Measurements from ENCODE around the gene C15orf39. TPM values are rescaled to one million over a fixed set of nuclear protein-coding genes. Genes with fewer than 3 reads are reported as not detected.
"Not testable (repeated sequence)": the region's sequence is repeated elsewhere in the genome, so short reads cannot be mapped to it uniquely, and the experiment has no call there.

The C15orf39 gene
- total RNA-seq, 3 donors from 2014 or later (not counting 1 experiment from before 2014, with no cell fraction given), result 63.5 to 89.2 (median 70.1) TPM

DNA sequence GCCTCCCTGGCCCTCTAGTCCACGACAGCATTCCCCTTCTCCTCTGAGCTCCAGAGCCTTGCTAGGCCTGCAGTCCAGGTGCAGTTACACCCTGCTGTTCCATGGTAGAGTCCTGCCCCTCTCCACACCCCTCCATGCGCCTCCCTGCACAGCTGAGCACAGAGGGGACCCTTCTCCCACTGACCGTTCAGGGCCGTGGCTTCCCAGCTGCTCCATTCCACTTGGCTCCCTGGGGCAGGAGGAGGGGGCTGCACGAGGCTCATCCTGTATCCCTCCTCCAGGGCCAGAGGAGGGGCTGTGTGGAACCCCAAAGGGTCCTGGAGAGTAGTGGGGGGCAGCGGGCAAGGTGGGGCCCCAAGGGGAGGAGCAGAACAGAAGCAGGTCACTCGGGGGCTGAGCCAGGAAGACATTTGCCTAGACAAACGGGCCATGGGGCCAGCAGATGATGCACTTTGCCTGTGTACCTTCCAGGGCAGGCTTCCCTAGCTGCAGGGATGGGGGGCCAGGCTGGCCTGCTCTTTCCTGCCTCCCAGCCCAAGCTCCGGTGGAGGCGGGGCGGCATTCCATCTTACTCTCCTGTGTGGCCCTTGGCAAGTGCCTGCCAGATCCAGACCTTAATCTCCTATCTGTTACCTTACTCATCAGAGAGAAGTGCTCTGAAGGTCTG, 35.8 kb downstream of the C15orf39 start:
- DNase-seq (no peak), ATAC-seq (no peak)
- H3K27ac Mint-ChIP-seq, result no peak overlapping the region
- Histone ChIP-seq H3K9me3 (ENCODE audit: control insufficient read depth, insufficient read depth, low read length) (no peaks in the 10 kb centered on the region), H3K4me3 (ENCODE audit: low read length) (no peak overlapping the region), H3K36me3 (ENCODE audit: control insufficient read depth, insufficient read depth, low read length) (no peaks in the 10 kb centered on the region), H3K27ac (ENCODE audit: low read length) (no peak overlapping the region), H3K27me3 (ENCODE audit: control insufficient read depth, insufficient read depth, low read length) (no peaks in the 10 kb centered on the region), H3K4me1 (ENCODE audit: control insufficient read depth, insufficient read depth, low read length) (no peaks in the 10 kb centered on the region)
- no peaks in the 10 kb centered on the region for H3K4me1 Mint-ChIP-seq
- H3K36me3 Mint-ChIP-seq, result no peaks in the 10 kb centered on the region
- H3K4me3 Mint-ChIP-seq, result no peak overlapping the region
- peaks cover 2 to 5% of the 10 kb centered on the region in 2 donors for H3K27me3 Mint-ChIP-seq (ENCODE audit: low read depth in 2 of 2)
- no peaks in the 10 kb centered on the region for H3K9me3 Mint-ChIP-seq
- intact Hi-C loops (cut with micrococcal nuclease), result no loop called here
- 86% methylated on average over 11 of the region's 11 CpGs for WGBS (ENCODE audit: insufficient coverage)
- TF ChIP-seq CTCF (IDR thresholded peaks at IDR 0.05), result no peak

DNA sequence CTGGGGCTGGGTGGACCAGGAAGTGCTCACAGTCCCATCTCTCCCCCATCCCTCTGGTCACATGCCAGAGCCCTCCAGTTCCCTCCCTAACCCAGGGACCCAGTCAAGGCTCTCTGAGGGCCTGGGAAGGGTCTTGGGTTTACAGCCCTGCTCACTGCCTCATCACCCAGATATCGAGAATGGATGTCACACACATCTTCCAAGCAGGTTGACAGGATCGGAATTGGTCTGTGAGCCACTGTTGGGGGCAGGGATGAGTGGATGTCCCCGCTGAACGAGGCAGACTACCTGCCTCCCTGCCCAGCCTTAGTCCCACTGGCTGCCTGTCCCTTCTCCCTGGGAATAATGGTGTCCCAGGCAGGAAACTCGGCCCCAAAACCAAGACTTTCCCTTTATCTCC, 36.5 kb downstream of the C15orf39 start:
- no peak for ATAC-seq
- Histone ChIP-seq H3K4me1 (ENCODE audit: control insufficient read depth, insufficient read depth, low read length) (no peaks in the 10 kb centered on the region), H3K27ac (ENCODE audit: low read length) (no peak overlapping the region), H3K36me3 (ENCODE audit: control insufficient read depth, insufficient read depth, low read length) (no peaks in the 10 kb centered on the region), H3K4me3 (ENCODE audit: low read length) (no peak overlapping the region), H3K9me3 (ENCODE audit: control insufficient read depth, insufficient read depth, low read length) (no peaks in the 10 kb centered on the region), H3K27me3 (ENCODE audit: control insufficient read depth, insufficient read depth, low read length) (no peaks in the 10 kb centered on the region)
- intact Hi-C loops (cut with micrococcal nuclease), result no loop called here
- Mint-ChIP-seq H3K36me3 (no peaks in the 10 kb centered on the region), H3K4me3 (no peak overlapping the region), H3K9me3 (no peaks in the 10 kb centered on the region), H3K27ac (no peak overlapping the region), H3K4me1 (no peaks in the 10 kb centered on the region), H3K27me3 (ENCODE audit: low read depth in 2 of 2) (peaks cover 2 to 5% of the 10 kb centered on the region in 2 donors)
- WGBS (ENCODE audit: insufficient coverage), result 91% methylated on average over 5 of the region's 5 CpGs
- DNase-seq, result no peak
- TF ChIP-seq CTCF (IDR thresholded peaks at IDR 0.05), result no peak

DNA sequence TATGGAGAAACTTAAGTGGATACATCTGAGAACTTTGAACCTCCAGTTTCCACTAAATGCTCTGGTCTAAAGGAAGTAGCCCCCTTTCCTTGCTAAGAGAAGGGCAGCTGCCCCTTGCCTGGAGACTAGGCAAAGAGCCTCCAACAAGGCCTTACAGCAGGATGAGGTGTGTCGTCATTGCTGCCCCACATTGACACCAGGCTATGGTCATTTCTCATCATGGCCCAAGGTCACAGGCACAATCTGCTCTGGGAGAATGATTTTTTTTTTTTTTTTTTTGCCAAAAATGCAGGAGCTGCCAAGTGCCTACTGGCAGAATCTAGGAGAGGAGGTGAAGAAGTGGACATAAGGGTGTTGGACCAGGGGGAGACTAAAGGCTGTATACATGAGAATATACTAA, 44.1 kb downstream of the C15orf39 start:
- H3K27me3 Mint-ChIP-seq (ENCODE audit: low read depth in 2 of 2); intact Hi-C loops (cut with micrococcal nuclease); H3K9me3 Mint-ChIP-seq; H3K4me1 ChIP-seq (ENCODE audit: control insufficient read depth, insufficient read depth, low read length); H3K27ac ChIP-seq (ENCODE audit: low read length); ATAC-seq; H3K36me3 ChIP-seq (ENCODE audit: control insufficient read depth, insufficient read depth, low read length); H3K9me3 ChIP-seq (ENCODE audit: control insufficient read depth, insufficient read depth, low read length); H3K27ac Mint-ChIP-seq; H3K4me3 ChIP-seq (ENCODE audit: low read length); DNase-seq; H3K36me3 Mint-ChIP-seq; H3K4me3 Mint-ChIP-seq; H3K4me1 Mint-ChIP-seq; H3K27me3 ChIP-seq (ENCODE audit: control insufficient read depth, insufficient read depth, low read length): not testable (repeated sequence)
- WGBS (ENCODE audit: insufficient coverage), result 90% methylated on average over 1 of the region's 1 CpG

DNA sequence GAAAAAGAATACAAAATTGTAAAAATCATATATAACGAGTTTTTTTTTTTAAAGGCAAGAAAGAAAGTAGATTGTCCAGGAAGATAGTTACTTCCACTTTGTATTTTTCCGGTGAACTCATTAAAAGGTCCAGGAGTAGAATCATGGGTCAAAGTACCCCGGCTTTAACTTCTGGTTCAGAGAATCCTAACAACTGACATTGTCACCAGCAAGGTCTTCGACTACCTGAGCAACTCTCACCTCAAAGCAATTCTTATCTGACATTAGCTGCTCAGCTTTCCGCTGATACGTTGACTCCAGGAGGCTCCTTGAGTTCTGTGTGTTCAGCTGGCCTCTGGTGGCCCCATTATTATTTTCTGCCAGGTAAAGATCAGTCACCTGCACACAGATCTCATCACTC, 47.3 kb downstream of the C15orf39 start:
- WGBS (ENCODE audit: insufficient coverage), result 83% methylated on average over 6 of the region's 6 CpGs
- H3K27ac ChIP-seq (ENCODE audit: low read length); H3K36me3 ChIP-seq (ENCODE audit: control insufficient read depth, insufficient read depth, low read length); H3K4me3 Mint-ChIP-seq; ATAC-seq; H3K4me3 ChIP-seq (ENCODE audit: low read length); H3K9me3 ChIP-seq (ENCODE audit: control insufficient read depth, insufficient read depth, low read length); intact Hi-C loops (cut with micrococcal nuclease); H3K9me3 Mint-ChIP-seq; H3K4me1 ChIP-seq (ENCODE audit: control insufficient read depth, insufficient read depth, low read length); H3K4me1 Mint-ChIP-seq; H3K27me3 ChIP-seq (ENCODE audit: control insufficient read depth, insufficient read depth, low read length); H3K36me3 Mint-ChIP-seq; DNase-seq; H3K27ac Mint-ChIP-seq: not testable (repeated sequence)
- H3K27me3 Mint-ChIP-seq (ENCODE audit: low read depth in 2 of 2), result peaks cover 10 to 24% of the 10 kb centered on the region in 2 donors
